Hepatocyte (in vitro differentiated cells): ENCODE data around the gene KXD1.

Source experiments
- CTCF ChIP-seq: fragments of 200-600 bp; sonication (generic); IDR thresholded peaks from 2 replicates; pipeline ENCODE4 v1.5.1; 2016; ENCODE audit warnings: antibody characterized with exemption, mild to moderate bottlenecking; ENCODE audit not compliant: poor library complexity
- EZH2 ChIP-seq: fragments of 200-600 bp; sonication (generic); IDR thresholded peaks from 2 replicates; pipeline ENCODE4 v1.6.1; 2016; ENCODE audit warnings: antibody characterized with exemption, mild to moderate bottlenecking, borderline replicate concordance

- TF ChIP-seq CTCF = no peak
- TF ChIP-seq EZH2 = no peak
Observed at GRCh38 chr19:18522124-18522861, 35.4 kb upstream of the KXD1 start.
